H9 (cell line): ENCODE data around the gene MMP10. TPM values are rescaled to one million over a fixed set of nuclear protein-coding genes. Genes with fewer than 3 reads are reported as not detected.
"Not testable (repeated sequence)": the region's sequence is repeated elsewhere in the genome, so short reads cannot be mapped to it uniquely, and the experiment has no call there.

Experiments used
- DNase-seq: peaks from one replicate; pipeline ENCODE4 v3.0.0-alpha.2; 2017
- H2AFZ ChIP-seq: one replicate; pipeline ENCODE4 v1.6.1; 2013; ENCODE audit warnings: mild to moderate bottlenecking, low read length, control low read depth, moderate library complexity
- H2AK5ac ChIP-seq: 2 replicates; pipeline ENCODE4 v1.6.1; 2013; ENCODE audit warnings: low read length, control low read depth, mixed read lengths; ENCODE audit not compliant: insufficient read length
- H2BK120ac ChIP-seq: one replicate; pipeline ENCODE4 v1.6.1; 2013; ENCODE audit warnings: low read depth, mild to moderate bottlenecking, low read length, control low read depth, inconsistent platforms; ENCODE audit not compliant: poor library complexity, severe bottlenecking
- H2BK12ac ChIP-seq: 2 replicates; pipeline ENCODE4 v1.6.1; 2013; ENCODE audit warnings: low read length, control low read depth, mixed read lengths, low read depth; ENCODE audit not compliant: insufficient read length
- H2BK15ac ChIP-seq: 2 replicates; pipeline ENCODE4 v1.6.1; 2013; ENCODE audit warnings: low read depth, low read length, control low read depth
- H2BK20ac ChIP-seq: one replicate; pipeline ENCODE4 v1.6.1; 2013; ENCODE audit warnings: low read depth, mild to moderate bottlenecking, low read length, control low read depth, inconsistent platforms; ENCODE audit not compliant: poor library complexity, severe bottlenecking
- H2BK5ac ChIP-seq: 2 replicates; pipeline ENCODE4 v1.6.1; 2013; ENCODE audit warnings: low read length, control low read depth, mixed read lengths; ENCODE audit not compliant: insufficient read length
- H3K14ac ChIP-seq: 2 replicates; pipeline ENCODE4 v1.6.1; 2013; ENCODE audit warnings: low read length, control low read depth; ENCODE audit not compliant: insufficient read depth
- H3K18ac ChIP-seq: 2 replicates; pipeline ENCODE4 v1.6.1; 2013; ENCODE audit warnings: low read depth, mild to moderate bottlenecking, mixed read lengths, low read length, control low read depth; ENCODE audit not compliant: insufficient read length
- H3K23ac ChIP-seq: 2 replicates; pipeline ENCODE4 v1.6.1; 2013; ENCODE audit warnings: low read length, control low read depth, mixed read lengths, low read depth; ENCODE audit not compliant: insufficient read length
- H3K23me2 ChIP-seq: 2 replicates; pipeline ENCODE4 v1.6.1; 2013; ENCODE audit warnings: low read depth, mild to moderate bottlenecking, mixed read lengths, low read length, control low read depth; ENCODE audit not compliant: insufficient read length, poor library complexity, severe bottlenecking
- H3K27ac ChIP-seq: 2 replicates; pipeline ENCODE4 v1.5.1; 2013; ENCODE audit warnings: low read length, control low read depth, mixed read lengths, low read depth; ENCODE audit not compliant: insufficient read length
- H3K27me3 ChIP-seq: 2 replicates; pipeline ENCODE4 v1.6.1; 2013; ENCODE audit warnings: low read length, control low read depth, inconsistent platforms; ENCODE audit not compliant: insufficient read depth
- H3K4ac ChIP-seq: 2 replicates; pipeline ENCODE4 v1.6.1; 2013; ENCODE audit warnings: low read depth, mild to moderate bottlenecking, control low read depth, inconsistent platforms, low read length, moderate library complexity
- H3K4me1 ChIP-seq: 2 replicates; pipeline ENCODE4 v1.6.1; 2013; ENCODE audit warnings: low read length, control low read depth, inconsistent platforms; ENCODE audit not compliant: insufficient read depth
- H3K4me2 ChIP-seq: 2 replicates; pipeline ENCODE4 v1.6.1; 2013; ENCODE audit warnings: low read length, control low read depth, mixed read lengths; ENCODE audit not compliant: insufficient read length, insufficient read depth
- H3K56ac ChIP-seq: 2 replicates; pipeline ENCODE4 v1.6.1; 2013; ENCODE audit warnings: low read depth, mild to moderate bottlenecking, mixed read lengths, low read length, control low read depth; ENCODE audit not compliant: insufficient read length
- H3K79me1 ChIP-seq: 2 replicates; pipeline ENCODE4 v1.6.1; 2013; ENCODE audit warnings: low read depth, mild to moderate bottlenecking, moderate library complexity, low read length, control low read depth, inconsistent platforms; ENCODE audit not compliant: insufficient read depth, poor library complexity, severe bottlenecking
- H3K79me2 ChIP-seq: 2 replicates; pipeline ENCODE4 v1.6.1; 2013; ENCODE audit warnings: low read length, control low read depth, inconsistent platforms; ENCODE audit not compliant: insufficient read depth
- H3K9ac ChIP-seq: 2 replicates; pipeline ENCODE4 v1.6.1; 2013; ENCODE audit warnings: low read length, control low read depth, mixed read lengths; ENCODE audit not compliant: insufficient read length; ENCODE audit errors: extremely low read depth
- H3K9me3 ChIP-seq: one replicate; pipeline ENCODE4 v1.6.1; 2013; ENCODE audit warnings: low read depth, low read length, inconsistent platforms; ENCODE audit not compliant: control insufficient read depth
- H3T11ph ChIP-seq: one replicate; pipeline ENCODE4 v1.6.1; 2013; ENCODE audit warnings: mild to moderate bottlenecking, low read length, control low read depth, inconsistent platforms
- H4K20me1 ChIP-seq: one replicate; pipeline ENCODE4 v1.6.1; 2013; ENCODE audit not compliant: control insufficient read depth, insufficient read length, insufficient read depth
- H4K5ac ChIP-seq: 2 replicates; pipeline ENCODE4 v1.6.1; 2013; ENCODE audit warnings: low read depth, mild to moderate bottlenecking, mixed read lengths, low read length, control low read depth; ENCODE audit not compliant: insufficient read length
- H4K8ac ChIP-seq: replicated peaks from 2 replicates; pipeline ENCODE4 v1.6.1; 2013; ENCODE audit warnings: low read length, control low read depth, mixed read lengths, low read depth; ENCODE audit not compliant: insufficient read length
- H4K91ac ChIP-seq: 2 replicates; pipeline ENCODE4 v1.6.1; 2013; ENCODE audit warnings: low read depth, mild to moderate bottlenecking, moderate library complexity, mixed read lengths, low read length, control low read depth; ENCODE audit not compliant: insufficient read length
- H3K27ac Mint-ChIP-seq, 3 experiments: 2 replicates in 2 of 3; 3 replicates in 1 of 3; pipeline ENCODE4 v1.8.0; 2020 to 2021; ENCODE audit warnings: mixed read lengths in 3 of 3, mild to moderate bottlenecking in 1 of 3, moderate library complexity in 1 of 3
- H3K27me3 Mint-ChIP-seq: 2 replicates; pipeline ENCODE4 v1.8.0; 2021; ENCODE audit warnings: low read depth, mild to moderate bottlenecking, moderate library complexity, mixed read lengths
- H3K36me3 Mint-ChIP-seq, 3 experiments: 2 replicates in 2 of 3; 3 replicates in 1 of 3; pipeline ENCODE4 v1.8.0; 2020 to 2021; ENCODE audit warnings: low read depth in 3 of 3, mixed read lengths in 3 of 3; ENCODE audit not compliant: insufficient read depth in 1 of 3
- H3K4me1 Mint-ChIP-seq, 2 experiments: 2 replicates each; pipeline ENCODE4 v1.8.0; 2020; ENCODE audit warnings: mixed read lengths in 2 of 2
- H3K4me3 Mint-ChIP-seq, 2 experiments: 2 replicates in 1 of 2; 3 replicates in 1 of 2; pipeline ENCODE4 v1.8.0; 2020 to 2021; ENCODE audit warnings: mild to moderate bottlenecking in 2 of 2, mixed read lengths in 2 of 2, moderate library complexity in 1 of 2
- H3K9me3 Mint-ChIP-seq, 2 experiments: 2 replicates in 1 of 2; 3 replicates in 1 of 2; pipeline ENCODE4 v1.8.0; 2020; ENCODE audit warnings: mild to moderate bottlenecking in 2 of 2, mixed read lengths in 2 of 2, moderate library complexity in 1 of 2
- WGBS: extraction: QIAGEN DNeasy Blood & Tissue Kit; methylation state at CpG from one replicate; pipeline ENCODE4 v1.1.7; 2013; ENCODE audit warnings: missing lambda C conversion rate, low lambda C conversion rate, mixed read lengths; ENCODE audit not compliant: insufficient read length; ENCODE audit errors: extremely low coverage; 5-methylcytosine and 5-hydroxymethylcytosine counted together
- total RNA-seq: library from RNA; stranded (reverse); gene quantifications from 2 replicates; pipeline ENCODE4 v1.2.1, GENCODE V29; 2021
- TF ChIP-seq, protein P1 (sequence below): fragments of 200-600 bp; sonication (generic); conservative IDR thresholded peaks from 3 replicates; pipeline ENCODE4 v1.8.0; 2021; ENCODE audit warnings: antibody characterized with exemption, mild to moderate bottlenecking

Gene MMP10
- total RNA-seq, 1 experiment from 2014 or later: not detected

DNA sequence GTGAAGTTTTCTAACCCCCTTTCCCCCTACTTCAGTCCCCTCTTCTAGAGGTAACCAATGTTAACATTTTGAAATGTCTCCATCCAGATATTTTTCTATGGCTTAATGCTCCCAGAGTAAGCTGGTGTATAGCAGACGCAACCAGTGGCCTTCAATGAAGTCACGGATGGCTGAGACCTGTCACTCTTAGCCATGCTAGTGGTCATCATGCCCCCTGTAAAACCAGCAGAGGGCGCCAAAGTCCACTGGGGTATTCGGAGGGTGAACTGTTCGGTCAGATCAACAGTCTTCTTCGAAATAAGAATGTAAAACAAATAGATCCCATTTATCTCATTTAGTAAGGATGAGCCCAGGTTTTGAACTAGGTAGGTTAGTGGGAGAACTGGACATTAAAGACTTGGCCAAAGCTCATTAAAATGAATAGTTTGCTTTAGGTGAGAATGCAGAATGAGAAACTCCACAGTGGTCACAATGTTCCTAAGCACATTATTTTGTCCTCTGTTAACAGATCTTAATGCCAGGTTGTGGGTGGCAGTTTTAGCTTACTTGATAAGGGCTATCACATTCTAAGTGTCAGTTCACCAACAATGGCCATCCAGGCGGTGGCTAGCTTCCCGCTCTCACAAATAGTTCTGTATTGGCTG, 47.1 kb downstream of the MMP10 start:
- no peaks in the 10 kb centered on the region for H3K79me1 ChIP-seq
- DNase-seq: peak; percentile 79
- no peak overlapping the region for H2BK5ac ChIP-seq
- no CpG with 5 or more reads among the region's 8 CpGs for WGBS
- H2BK12ac ChIP-seq: no peak overlapping the region
- no peak overlapping the region for H3T11ph ChIP-seq
- Mint-ChIP-seq H3K27me3 (no peaks in the 10 kb centered on the region), H3K9me3 (no peaks in the 10 kb centered on the region), H3K4me1 (peaks cover 0 to 3% of the 10 kb centered on the region in 2 experiments; a peak in 2 of 4 replicates), H3K36me3 (no peaks in the 10 kb centered on the region), H3K4me3 (no peak overlapping the region), H3K27ac (no peak overlapping the region)
- H3K4me2 ChIP-seq: no peak overlapping the region
- no peak overlapping the region for H2BK120ac ChIP-seq
- H2BK15ac ChIP-seq: no peak overlapping the region
- H3K18ac ChIP-seq: no peak overlapping the region
- no peak overlapping the region for H3K9ac ChIP-seq
- H4K5ac ChIP-seq: no peak overlapping the region
- no peak overlapping the region for H3K4ac ChIP-seq
- no peaks in the 10 kb centered on the region for H3K4me1 ChIP-seq
- no peak overlapping the region for H3K23ac ChIP-seq
- no peak overlapping the region for H3K56ac ChIP-seq
- H2AFZ ChIP-seq: no peak overlapping the region
- no peaks in the 10 kb centered on the region for H3K9me3 ChIP-seq
- H2BK20ac ChIP-seq: no peak overlapping the region
- TF ChIP-seq, protein P1, sequence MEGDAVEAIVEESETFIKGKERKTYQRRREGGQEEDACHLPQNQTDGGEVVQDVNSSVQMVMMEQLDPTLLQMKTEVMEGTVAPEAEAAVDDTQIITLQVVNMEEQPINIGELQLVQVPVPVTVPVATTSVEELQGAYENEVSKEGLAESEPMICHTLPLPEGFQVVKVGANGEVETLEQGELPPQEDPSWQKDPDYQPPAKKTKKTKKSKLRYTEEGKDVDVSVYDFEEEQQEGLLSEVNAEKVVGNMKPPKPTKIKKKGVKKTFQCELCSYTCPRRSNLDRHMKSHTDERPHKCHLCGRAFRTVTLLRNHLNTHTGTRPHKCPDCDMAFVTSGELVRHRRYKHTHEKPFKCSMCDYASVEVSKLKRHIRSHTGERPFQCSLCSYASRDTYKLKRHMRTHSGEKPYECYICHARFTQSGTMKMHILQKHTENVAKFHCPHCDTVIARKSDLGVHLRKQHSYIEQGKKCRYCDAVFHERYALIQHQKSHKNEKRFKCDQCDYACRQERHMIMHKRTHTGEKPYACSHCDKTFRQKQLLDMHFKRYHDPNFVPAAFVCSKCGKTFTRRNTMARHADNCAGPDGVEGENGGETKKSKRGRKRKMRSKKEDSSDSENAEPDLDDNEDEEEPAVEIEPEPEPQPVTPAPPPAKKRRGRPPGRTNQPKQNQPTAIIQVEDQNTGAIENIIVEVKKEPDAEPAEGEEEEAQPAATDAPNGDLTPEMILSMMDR: peak; percentile 95
- H3K79me2 ChIP-seq: no peaks in the 10 kb centered on the region
- H3K23me2 ChIP-seq: no peaks in the 10 kb centered on the region
- H2AK5ac ChIP-seq: no peak overlapping the region
- no peaks in the 10 kb centered on the region for H4K20me1 ChIP-seq
- H3K14ac ChIP-seq: no peak overlapping the region
- H4K8ac ChIP-seq: no peak overlapping the region
- H3K27me3 ChIP-seq: no peaks in the 10 kb centered on the region
- no peak overlapping the region for H4K91ac ChIP-seq
- no peak overlapping the region for H3K27ac ChIP-seq

DNA sequence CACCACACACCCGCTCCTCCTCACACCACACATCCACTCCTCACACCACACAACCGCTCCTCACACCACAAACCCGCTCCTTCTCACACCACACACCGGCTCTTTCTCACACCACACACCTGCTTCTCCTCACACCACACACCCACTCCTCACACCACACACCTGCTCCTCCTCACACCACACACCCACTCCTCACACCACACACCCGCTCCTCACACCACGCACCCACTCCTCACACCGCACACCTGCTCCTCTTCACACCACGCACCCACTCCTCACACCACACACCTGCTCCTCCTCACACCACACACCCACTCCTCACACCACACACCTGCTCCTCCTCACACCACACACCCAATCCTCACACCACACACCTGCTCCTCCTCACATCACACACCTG, 49.5 kb downstream of the MMP10 start:
- H4K20me1 ChIP-seq, H3K27ac ChIP-seq, H4K91ac ChIP-seq, H3K18ac ChIP-seq, H3K79me2 ChIP-seq, H3K79me1 ChIP-seq, H2BK120ac ChIP-seq, H4K5ac ChIP-seq, H2AFZ ChIP-seq, H2AK5ac ChIP-seq, H3T11ph ChIP-seq, H3K9ac ChIP-seq, H3K36me3 Mint-ChIP-seq, H4K8ac ChIP-seq, H3K27ac Mint-ChIP-seq, H3K56ac ChIP-seq, H3K4ac ChIP-seq, H2BK20ac ChIP-seq, H3K27me3 Mint-ChIP-seq, H3K4me2 ChIP-seq, H3K23ac ChIP-seq, H2BK15ac ChIP-seq, H3K4me3 Mint-ChIP-seq, H2BK5ac ChIP-seq, DNase-seq, H3K9me3 Mint-ChIP-seq, H3K23me2 ChIP-seq, H3K27me3 ChIP-seq, H3K9me3 ChIP-seq, H2BK12ac ChIP-seq, H3K4me1 Mint-ChIP-seq, H3K4me1 ChIP-seq: not testable (repeated sequence)
- 98% methylated on average over 5 of the region's 8 CpGs for WGBS
- peak overlapping the region; percentile 0; the same call in 1 of the 2 replicates for H3K14ac ChIP-seq
